ENCODE data around the gene MDM2. TPM values are rescaled to one million over a fixed set of nuclear protein-coding genes. Genes with fewer than 3 reads are reported as not detected.

MDM2 gene
- total RNA-seq, 1 experiment from 2014 or later: 86.4 TPM

DNA sequence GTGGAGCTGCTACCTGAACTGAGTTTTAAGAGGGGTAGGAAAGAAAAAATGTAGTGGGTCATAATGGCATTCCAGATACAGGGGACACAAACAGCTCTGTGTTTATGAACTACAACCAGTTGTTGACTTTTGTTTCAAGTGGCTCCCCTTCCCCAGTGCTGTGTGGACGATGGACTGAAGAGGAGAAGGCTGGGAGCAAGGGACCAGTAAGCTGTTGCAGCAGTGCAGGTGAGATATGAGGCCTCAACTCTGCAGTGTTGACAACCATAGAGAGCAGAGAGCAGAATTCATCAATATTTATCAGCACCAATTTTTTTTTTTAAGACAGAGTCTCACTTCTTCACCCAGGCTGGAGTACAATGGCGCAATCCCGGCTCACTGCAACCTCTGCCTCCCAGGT is 46.6 kb downstream of the MDM2 start:
- no peaks in the 10 kb centered on the region for H3K36me3 ChIP-seq (ENCODE audit: low read depth, low read length)
- ATAC-seq: no peak
- H3K27ac ChIP-seq (ENCODE audit: low read length): no peak overlapping the region
- no peak overlapping the region for H3K4me3 ChIP-seq (ENCODE audit: low read length)
- ChIA-PET CTCF (no interaction called here), POLR2A (ENCODE audit: unreplicated experiment) (no interaction called here)
- no peaks in the 10 kb centered on the region for H4K20me1 ChIP-seq (ENCODE audit: low read length)
- no peaks in the 10 kb centered on the region for H3K9me2 ChIP-seq (replicated peaks; ENCODE audit: low read length)
- no peak for DNase-seq
- no peak overlapping the region for H2AFZ ChIP-seq (ENCODE audit: low read length)
- no peaks in the 10 kb centered on the region for H3F3A ChIP-seq (ENCODE audit: low read length, unreplicated experiment)
- no peaks in the 10 kb centered on the region for H3K4me1 ChIP-seq (ENCODE audit: insufficient read depth, low read length)
- no peak overlapping the region for H3K4me2 ChIP-seq (ENCODE audit: low read length)
- intact Hi-C loops (cut with micrococcal nuclease): no loop called here
- no peak overlapping the region for H3K9ac ChIP-seq (ENCODE audit: low read length)
- no peaks in the 10 kb centered on the region for H3K79me2 ChIP-seq (ENCODE audit: low read length)
- no peaks in the 10 kb centered on the region for H3K9me3 ChIP-seq (ENCODE audit: low read length)
- TF ChIP-seq, protein P1, sequence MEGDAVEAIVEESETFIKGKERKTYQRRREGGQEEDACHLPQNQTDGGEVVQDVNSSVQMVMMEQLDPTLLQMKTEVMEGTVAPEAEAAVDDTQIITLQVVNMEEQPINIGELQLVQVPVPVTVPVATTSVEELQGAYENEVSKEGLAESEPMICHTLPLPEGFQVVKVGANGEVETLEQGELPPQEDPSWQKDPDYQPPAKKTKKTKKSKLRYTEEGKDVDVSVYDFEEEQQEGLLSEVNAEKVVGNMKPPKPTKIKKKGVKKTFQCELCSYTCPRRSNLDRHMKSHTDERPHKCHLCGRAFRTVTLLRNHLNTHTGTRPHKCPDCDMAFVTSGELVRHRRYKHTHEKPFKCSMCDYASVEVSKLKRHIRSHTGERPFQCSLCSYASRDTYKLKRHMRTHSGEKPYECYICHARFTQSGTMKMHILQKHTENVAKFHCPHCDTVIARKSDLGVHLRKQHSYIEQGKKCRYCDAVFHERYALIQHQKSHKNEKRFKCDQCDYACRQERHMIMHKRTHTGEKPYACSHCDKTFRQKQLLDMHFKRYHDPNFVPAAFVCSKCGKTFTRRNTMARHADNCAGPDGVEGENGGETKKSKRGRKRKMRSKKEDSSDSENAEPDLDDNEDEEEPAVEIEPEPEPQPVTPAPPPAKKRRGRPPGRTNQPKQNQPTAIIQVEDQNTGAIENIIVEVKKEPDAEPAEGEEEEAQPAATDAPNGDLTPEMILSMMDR (conservative IDR thresholded peaks at IDR 0.05; ENCODE audit: low read depth, low read length): no peak
- TF ChIP-seq EZH2phosphoT487 (IDR thresholded peaks at IDR 0.05; ENCODE audit: borderline replicate concordance, low read length) (no peak), EZH2 (IDR thresholded peaks at IDR 0.05; ENCODE audit: low read length, unreplicated experiment) (no peak)
- no TSS peak for BruUV-seq (replicated peaks)
- H3K27me3 ChIP-seq (ENCODE audit: low read length): no peaks in the 10 kb centered on the region

DNA sequence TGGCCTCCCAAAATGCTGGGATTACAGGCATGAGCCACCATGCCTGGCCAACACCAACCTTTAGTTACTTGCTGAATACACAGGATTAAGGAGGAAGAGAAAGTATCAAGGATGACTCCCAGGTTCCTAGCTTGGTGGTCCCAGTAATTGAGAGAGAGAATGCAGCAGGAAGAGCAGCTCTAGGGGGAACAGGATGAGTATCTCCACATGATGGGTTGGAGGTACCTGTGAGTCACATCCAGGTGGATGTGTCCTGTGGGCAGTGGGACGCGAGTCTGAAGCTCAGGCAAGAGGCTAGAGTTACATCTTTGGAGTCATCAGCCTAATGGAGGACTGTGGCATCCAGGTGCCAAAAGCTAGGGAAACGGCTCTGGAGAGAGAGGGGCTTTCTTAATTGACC is 47.1 kb downstream of the MDM2 start:
- Histone ChIP-seq H3K4me3 (ENCODE audit: low read length) (no peak overlapping the region), H3K4me2 (ENCODE audit: low read length) (no peak overlapping the region), H3F3A (ENCODE audit: low read length, unreplicated experiment) (no peaks in the 10 kb centered on the region), H3K4me1 (ENCODE audit: insufficient read depth, low read length) (no peaks in the 10 kb centered on the region), H4K20me1 (ENCODE audit: low read length) (no peaks in the 10 kb centered on the region), H3K27me3 (ENCODE audit: low read length) (no peaks in the 10 kb centered on the region), H3K9me2 (replicated peaks; ENCODE audit: low read length) (no peaks in the 10 kb centered on the region), H2AFZ (ENCODE audit: low read length) (no peak overlapping the region), H3K9me3 (ENCODE audit: low read length) (no peaks in the 10 kb centered on the region), H3K9ac (ENCODE audit: low read length) (no peak overlapping the region), H3K36me3 (ENCODE audit: low read depth, low read length) (no peaks in the 10 kb centered on the region), H3K79me2 (ENCODE audit: low read length) (no peaks in the 10 kb centered on the region), H3K27ac (ENCODE audit: low read length) (no peak overlapping the region)
- POLR2A ChIA-PET (ENCODE audit: unreplicated experiment): no interaction called here
- TF ChIP-seq EZH2 (IDR thresholded peaks at IDR 0.05; ENCODE audit: low read length, unreplicated experiment) (no peak), EZH2phosphoT487 (IDR thresholded peaks at IDR 0.05; ENCODE audit: borderline replicate concordance, low read length) (no peak)
- TF ChIP-seq, protein P1 (conservative IDR thresholded peaks at IDR 0.05; ENCODE audit: low read depth, low read length): no peak
- intact Hi-C loops (cut with micrococcal nuclease): no loop called here
- CTCF ChIA-PET: no interaction called here
- ATAC-seq (no peak), DNase-seq (no peak)
- BruUV-seq (replicated peaks): no TSS peak

DNA sequence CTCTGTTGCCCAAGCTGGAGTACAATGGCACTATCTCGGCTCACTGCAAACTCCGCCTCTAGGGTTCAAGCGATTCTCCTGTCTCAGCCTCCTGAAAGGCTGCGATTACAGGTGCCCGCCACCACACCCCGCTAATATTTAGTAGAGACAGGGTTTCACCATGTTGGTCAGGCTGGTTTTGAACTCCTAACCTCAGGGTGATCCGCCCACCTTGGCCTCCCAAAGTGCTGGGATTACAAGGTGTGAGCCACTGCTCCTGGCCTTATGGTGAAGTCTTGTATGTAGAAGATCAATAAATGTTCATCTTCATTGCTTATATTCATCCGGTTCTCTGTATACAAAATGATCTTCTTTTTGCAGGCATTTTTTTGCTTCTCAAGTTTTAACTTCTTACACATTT is 47.8 kb downstream of the MDM2 start:
- BruUV-seq (replicated peaks): no TSS peak

More for the DNA sequence above, 47.8 kb downstream of the MDM2 start:
- no peak overlapping the region for H3K4me2 ChIP-seq (ENCODE audit: low read length)
- no peak overlapping the region for H3K27ac ChIP-seq (ENCODE audit: low read length)
- H3K4me3 ChIP-seq (ENCODE audit: low read length): no peak overlapping the region
- H3K27me3 ChIP-seq (ENCODE audit: low read length): no peaks in the 10 kb centered on the region
- no peaks in the 10 kb centered on the region for H3K36me3 ChIP-seq (ENCODE audit: low read depth, low read length)
- H3F3A ChIP-seq (ENCODE audit: low read length, unreplicated experiment): no peaks in the 10 kb centered on the region
- no peak overlapping the region for H3K9ac ChIP-seq (ENCODE audit: low read length)
- intact Hi-C loops (cut with micrococcal nuclease): no loop called here
- H3K79me2 ChIP-seq (ENCODE audit: low read length): no peaks in the 10 kb centered on the region
- DNase-seq: no peak
- ChIA-PET CTCF (no interaction called here), POLR2A (ENCODE audit: unreplicated experiment) (no interaction called here)
- TF ChIP-seq, protein P1 (conservative IDR thresholded peaks at IDR 0.05; ENCODE audit: low read depth, low read length): no peak
- TF ChIP-seq EZH2 (IDR thresholded peaks at IDR 0.05; ENCODE audit: low read length, unreplicated experiment): no peak
- no peak for TF ChIP-seq EZH2phosphoT487 (IDR thresholded peaks at IDR 0.05; ENCODE audit: borderline replicate concordance, low read length)
- no peak overlapping the region for H2AFZ ChIP-seq (ENCODE audit: low read length)
- ATAC-seq: no peak
- H4K20me1 ChIP-seq (ENCODE audit: low read length): no peaks in the 10 kb centered on the region
- no peaks in the 10 kb centered on the region for H3K9me2 ChIP-seq (replicated peaks; ENCODE audit: low read length)
- no peaks in the 10 kb centered on the region for H3K9me3 ChIP-seq (ENCODE audit: low read length)
- H3K4me1 ChIP-seq (ENCODE audit: insufficient read depth, low read length): no peaks in the 10 kb centered on the region

All from PC-3 (cell line).